Measurements from ENCODE around the gene FSD1.
A peak's percentile ranks its signal among the peaks of the same experiment; 100 is the strongest.
"Not testable (repeated sequence)": the region's sequence is repeated elsewhere in the genome, so short reads cannot be mapped to it uniquely, and the experiment has no call there.

Gene FSD1

DNA sequence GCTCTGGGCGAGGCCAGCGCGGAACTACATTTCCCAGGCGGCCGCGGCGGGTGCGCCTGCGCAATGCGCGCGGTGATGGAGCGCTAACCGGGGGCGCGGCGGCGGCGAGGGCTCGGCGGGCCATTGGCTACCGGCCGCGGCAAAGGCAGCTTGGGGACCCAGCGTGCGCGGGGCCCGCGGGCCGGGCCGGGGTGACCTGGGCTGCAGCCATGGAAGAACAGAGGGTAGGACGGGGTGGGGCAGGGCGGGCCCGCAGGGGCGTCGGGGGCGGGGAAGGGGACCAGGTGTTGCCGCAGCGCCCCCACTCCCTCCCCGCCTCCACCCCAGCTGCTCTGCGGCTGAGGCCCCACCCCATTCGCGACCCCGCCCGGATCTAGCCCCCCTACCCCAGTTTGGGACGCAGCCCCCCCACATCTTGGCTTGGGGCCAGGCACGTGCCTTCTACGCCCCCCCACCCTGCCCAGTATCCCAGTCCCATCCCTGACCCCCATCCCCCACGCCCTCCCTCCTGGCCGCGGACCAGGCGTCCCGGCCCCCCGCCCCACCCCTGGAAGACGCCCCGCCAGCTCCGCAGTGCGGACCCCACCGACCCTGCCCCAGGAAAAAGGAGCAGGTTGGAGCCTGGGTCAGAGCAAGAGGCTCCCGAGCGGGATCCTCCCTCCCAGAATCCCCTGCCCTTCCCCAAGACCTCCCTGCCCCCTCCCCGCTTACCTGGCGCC is at the start of gene FSD1:
Gene FSD1 (plus strand): TSS at position 61 of the 719 bp plus-strand sequence. CDS start 149 bp downstream, at position 210.
- DNase-seq = peak; percentile 23

DNA sequence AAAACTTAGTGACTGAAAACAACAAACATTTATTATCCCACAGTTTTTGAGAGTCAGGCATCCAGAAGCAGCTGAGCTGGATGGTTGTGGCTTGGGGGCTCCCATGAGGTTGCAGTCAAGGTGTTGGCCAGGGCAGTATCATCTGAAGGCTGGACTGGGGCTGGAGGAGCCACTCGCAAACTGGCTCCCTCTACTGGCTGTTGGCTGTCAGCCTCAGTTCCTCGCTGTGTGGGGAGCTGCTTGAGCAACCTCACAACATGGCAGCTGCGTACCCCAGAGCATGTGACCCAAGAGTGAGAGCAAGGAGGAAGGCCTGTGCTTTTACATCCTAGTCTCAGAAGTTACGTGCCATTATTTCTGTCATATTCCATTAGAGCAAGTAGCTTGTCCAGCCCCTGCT is 47.8 kb upstream of the FSD1 start:
- DNase-seq = no peak

DNA sequence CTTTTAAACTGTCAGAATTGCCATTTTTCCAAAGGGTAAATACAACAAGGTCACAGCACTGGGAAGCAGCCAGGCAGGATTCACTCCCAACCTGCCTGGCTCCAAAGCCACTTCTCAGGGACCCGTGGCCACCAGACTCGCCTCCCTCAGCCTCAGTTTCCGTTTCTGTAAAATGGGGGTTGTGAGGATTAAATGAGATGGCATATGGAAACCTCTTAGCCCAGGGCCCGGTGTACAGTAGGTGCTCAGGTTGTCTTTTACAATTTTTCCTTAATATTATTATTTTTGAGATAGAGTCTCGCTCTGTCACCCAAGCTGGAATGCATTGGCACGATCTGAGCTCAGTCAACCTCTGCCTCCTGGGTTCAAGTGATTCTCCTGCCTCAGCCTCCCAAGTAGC is 47.4 kb upstream of the FSD1 start:
- DNase-seq = no peak

DNA sequence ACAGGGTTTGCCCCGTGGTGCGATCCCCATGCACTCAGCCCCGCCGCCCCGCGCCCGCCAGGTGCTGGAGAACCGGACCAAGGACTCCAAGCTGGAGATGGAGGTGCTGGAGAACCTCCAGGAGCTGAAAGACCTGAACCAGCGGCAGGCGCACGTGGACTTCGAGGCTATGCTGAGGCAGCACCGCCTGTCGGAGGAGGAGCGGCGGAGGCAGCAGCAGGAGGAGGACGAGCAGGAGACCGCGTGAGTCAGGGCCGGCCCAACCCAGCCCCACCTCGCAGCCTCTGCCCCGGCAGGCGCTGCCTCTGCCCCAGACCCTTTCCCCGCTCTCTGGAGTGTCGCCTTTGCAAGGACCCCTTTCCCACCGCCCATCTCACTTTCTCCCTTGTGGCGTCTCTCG is 46.2 kb upstream of the FSD1 start:
- no peak for DNase-seq

DNA sequence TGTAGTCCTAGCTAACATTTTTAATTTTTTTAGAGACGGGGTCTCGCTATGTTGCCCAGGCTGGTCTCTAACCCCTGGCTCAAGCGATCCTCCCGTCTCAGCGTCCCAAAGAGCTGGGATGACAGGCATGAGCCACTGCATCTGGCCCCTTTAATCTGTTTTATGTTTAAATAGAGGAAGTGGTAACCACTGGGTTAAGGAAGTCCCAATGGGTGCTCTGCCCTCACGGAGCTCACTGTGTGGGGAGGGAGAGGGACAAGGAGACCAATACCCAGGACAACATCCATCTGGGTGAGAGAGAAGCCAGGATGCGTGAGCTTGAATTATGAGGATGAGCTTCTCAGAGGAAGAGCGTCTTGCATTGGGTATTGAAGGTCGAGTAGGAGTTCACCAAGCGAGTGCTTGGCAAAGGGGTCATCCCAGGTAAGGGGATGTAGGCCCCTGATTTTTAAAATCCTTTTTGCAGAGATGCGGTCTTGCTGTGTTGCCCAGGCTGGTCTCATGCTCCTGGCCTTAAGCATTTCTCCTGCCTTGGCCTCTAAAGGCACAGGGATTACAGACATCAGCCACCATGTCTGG is 43.7 kb upstream of the FSD1 start:
- DNase-seq = no peak

DNA sequence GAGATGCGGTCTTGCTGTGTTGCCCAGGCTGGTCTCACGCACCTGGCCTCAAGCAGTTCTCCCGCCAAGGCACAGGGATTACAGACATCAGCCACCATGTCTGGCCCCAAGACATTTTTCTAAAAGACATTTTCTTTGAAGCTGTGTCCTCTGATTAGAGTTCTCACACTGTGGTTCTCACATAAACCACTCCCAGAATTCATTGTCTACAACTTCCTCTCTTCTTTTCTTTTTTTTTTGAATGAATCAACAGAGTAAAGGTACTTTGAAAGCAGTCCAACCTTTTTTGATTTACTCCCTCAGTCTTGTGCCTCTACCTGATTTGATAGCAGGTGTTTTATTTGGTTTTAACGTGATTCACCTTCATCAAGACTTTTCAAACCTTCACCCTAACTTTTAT is 39.6 kb upstream of the FSD1 start:
- no peak for DNase-seq

DNA sequence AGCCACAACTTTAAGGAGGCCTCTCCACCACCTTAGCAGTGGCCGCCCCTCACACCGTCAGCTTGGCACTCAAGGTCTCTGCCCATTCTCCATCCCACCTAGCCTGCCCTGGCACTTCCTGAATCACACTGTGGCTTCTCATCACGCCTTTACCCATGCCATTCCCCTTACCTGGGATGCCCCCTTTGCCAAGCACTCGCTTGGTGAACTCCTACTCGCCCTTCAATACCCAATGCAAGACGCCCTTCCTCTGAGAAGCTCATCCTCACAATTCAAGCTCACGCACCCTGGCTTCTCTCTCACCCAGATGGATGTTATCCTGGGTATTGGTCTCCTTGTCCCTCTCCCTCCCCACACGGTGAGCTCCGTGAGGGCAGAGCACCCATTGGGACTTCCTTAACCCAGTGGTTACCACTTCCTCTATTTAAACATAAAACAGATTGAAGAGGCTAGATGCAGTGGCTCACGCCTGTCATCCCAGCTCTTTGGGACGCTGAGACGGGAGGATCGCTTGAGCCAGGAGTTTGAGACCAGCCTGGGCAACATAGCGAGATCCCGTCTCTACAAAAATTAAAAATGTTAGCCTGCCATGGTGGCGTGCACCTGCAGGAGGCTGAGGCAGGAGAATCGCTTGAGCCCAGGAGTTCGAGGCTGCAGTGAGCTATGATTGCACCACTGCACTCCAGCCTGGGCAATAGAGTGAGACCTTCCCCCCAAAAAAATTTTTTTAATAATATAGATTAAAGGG is 38.0 kb upstream of the FSD1 start:
- DNase-seq = no peak

DNA sequence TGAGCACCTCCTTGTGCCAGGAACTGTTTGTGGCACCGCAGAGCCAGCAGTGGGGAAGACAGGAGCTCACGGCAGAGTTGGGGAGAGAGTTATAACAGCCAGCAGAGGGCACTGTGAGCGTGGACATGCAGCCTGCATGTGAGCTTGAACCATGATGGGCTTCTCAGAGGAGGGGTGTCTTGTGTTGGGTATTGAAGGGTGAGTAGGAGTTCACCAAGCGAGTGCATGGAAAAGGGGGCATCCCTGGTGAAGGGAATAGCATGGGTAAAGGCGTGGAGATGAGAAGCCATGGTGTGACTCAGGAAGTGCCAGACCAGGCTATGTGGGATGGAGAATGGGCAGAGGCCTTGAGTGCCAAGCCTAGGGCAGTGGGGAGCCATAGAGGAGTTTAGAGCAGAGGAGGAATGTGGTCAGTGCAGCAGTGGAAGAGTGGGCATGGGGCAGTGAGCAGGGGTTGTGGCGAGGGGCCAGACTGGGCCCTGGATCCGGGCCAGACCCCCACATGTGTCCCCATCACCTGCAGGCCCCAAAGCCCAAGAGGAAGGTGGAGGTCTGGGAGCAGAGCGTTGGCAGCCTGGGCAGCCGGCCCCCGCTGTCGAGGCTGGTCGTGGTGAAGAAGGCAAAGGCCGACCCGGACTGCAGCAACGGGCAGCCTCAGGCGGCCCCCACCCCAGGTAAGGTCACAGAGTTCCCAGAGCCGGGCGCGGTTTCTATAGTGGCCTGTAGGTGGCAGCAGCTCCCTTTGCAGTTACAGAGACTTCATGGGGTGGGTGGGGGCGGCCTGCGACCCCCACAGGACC is 37.1 kb upstream of the FSD1 start:
- no peak for DNase-seq

DNA sequence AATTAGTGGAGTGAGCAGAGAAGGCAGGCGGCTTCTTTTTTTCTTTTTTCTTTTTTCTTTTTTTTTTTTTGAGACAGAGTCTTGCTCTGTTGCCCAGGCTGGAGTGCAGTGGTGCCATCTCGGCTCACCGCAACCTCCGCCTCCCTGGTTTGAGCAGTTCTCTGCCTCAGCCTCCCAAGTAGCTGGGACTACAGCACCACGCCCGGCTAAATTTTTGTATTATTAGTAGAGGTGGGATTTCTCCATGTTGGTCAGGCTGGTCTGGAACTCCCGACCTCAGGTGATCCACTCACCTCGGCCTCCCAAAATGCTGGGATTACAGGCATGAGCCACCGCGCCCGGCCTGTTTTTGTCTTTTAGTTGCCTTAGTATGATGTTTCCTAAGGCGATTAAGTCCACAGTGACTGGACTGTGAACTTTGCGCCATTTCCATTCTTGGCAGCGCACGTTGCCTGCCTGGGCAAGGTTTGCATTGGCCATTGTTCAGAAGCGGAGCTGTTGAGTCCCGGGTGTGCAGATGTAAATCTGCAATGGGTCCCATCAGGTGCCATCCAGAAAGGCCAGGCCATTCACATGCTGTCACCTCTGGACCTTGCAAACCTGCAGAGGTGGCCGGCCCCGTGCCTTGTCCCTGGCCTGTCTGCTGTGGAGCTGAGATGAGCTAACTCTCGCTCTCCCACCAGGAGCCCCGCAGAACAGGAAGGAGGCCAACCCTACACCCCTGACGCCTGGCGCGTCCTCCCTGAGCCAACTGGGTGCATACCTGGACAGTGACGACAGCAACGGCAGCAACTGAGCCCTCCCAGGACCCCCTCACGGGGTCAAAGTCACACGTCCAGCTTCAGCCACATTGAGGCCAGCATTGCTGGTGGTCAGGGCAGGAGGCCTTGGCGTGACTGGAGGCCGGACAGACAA is 36.2 kb upstream of the FSD1 start:
- DNase-seq = no peak

DNA sequence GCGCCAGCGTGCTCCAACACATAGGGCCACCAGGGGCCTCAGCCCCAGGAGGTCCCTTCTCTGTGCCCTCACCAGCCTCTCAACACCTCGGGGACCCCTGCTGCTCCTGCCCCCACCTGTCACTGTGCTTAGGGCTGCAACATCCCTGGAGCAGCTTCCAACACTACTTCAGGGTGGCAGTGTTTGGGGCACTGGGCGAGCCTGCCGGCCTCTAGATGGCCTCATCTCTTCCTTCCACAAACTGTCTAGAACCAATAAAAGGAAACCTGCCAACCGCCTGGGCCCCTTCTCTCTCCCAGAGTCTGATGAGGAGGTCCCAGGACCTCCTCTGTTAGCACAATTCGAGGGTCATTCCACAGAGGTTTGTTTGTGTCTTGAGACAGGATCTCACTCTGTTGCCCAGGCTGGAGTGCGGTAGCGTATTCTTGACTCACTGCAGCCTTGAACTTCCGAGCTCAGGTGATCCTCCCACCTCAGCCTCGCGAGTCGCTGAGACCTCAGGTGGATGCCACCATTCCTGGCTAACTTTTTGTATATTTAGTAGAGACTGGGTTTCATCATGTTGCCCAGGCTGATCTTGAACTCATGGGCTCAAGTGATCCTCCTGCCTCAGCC is 35.5 kb upstream of the FSD1 start:
- no peak for DNase-seq

DNA sequence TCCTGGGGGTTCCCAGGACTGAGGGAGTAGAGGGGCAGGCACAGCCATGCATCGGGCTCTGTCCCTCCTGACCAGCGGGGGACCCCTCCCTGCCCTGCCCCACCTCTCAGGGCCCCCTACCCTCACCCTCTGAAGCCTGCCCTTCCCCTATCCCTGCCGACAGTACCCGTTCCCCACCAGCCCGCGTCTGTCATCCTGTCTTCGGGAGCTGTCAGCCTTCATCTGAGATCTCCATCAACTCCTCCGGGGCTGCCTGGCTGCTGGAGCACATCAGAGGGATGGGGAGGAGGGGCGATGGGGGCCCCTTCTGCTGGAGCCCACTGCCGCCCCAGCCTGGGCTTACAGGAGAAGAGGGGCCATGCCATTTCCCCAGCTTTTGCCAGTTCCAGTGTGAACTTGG is 31.5 kb upstream of the FSD1 start:
- DNase-seq = no peak

DNA sequence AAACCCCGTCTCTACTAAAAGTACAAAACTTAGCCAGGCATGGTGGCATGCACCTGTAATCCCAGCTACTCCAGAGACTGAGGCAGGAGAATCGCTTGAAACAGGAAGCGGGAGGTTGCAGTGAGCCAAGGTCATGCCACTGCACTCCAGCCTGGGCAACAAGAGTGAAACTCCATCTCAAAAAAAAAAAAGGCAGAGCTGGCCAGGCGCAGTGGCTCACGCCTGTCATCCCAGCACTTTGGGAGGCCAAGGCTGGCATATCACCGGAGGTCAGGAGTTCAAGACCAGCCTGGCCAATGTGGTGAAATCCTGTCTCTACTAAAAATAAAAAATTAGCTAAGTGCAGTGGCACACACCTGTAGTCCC is 30.1 kb upstream of the FSD1 start:
- DNase-seq = not testable (repeated sequence)

DNA sequence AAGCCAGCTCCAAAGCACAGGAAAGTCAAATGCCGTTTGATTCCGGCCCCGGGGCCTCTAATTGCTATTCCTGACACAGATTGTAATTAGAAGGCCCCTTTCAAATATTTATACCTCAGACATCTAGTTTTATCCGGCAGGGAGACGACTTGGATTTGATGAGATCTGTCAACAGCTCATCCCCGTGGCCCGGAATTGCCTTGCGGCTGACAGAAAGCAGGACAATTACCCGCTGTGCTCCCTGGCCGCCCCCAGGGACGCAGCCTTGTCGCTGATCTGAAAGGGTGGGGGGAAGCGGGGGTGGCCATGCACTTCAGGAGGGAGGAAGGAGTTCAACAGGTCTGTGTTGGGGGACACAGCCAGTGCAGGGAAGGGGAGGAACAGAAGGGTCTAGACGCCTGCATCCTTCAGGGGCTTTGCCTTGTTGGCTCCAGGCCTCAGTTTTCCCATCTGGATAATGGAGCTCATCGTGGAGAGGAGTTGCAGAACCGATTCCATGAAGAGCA is 27.2 kb upstream of the FSD1 start:
- DNase-seq = no peak

DNA sequence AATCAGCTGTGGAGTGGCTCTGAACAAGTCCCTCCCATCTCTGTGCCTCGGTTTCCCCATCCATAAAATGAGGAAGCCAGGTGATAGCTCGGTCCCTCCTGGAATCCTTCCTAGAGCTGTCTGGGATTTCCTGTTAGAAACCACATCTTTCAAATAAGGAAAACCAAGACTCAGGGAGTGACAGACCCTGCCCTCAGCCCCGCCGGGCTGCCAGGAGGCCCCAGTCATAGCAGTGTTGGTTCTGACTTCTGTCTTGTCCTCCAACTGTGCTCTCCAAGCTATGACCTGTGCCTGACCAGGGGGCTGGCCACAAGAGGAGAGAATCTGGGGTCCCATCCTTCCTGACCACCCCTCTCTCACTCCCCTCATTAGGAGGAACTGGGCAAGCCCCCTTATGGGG is 26.4 kb upstream of the FSD1 start:
- DNase-seq = no peak

DNA sequence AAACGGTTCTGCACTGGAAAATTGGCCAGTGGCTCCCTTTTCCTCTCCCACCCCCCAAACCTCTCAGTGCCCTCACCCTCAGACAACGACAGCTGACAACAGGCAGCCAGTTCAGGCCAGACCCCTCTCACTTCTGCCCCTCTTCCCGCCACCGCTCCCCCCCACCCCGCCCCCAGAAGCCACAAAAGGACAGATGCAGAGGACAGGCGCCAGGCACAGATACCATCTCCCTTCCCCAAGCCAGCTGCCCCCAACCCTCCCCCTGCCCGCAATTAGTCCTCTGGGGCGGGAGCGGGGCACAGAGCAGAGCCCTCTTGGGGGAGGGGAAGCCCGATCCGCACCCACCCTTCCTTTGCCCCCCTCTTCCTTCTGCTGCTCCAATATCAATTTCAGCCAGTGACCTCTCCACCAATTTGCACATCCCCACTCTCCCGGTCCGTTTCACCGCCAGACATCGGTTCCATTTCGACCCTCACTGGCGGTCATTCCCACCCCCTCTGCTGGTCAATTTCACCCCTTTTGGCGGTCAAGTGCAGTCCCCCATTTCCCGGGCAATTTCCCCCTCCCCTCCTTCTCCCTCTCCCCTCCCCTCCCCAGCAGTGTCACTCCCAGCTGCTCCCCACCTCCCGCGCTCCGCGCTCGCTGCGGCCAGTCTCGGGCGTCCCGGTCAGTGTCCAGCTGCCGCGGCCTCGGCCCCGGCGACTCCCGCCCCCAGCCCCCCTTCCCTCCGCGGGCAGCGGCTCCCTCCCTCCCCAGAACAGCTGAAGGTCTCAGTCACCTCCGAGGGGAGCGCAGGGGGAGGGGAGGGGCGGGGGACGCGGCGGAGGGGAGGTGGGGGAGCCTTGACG is 25.8 kb upstream of the FSD1 start, which contains the start of gene SHD:
Gene SHD (plus strand): TSS at position 848 of the 848 bp plus-strand sequence. CDS start 798 bp downstream, outside the sequence.
- no peak for DNase-seq

DNA sequence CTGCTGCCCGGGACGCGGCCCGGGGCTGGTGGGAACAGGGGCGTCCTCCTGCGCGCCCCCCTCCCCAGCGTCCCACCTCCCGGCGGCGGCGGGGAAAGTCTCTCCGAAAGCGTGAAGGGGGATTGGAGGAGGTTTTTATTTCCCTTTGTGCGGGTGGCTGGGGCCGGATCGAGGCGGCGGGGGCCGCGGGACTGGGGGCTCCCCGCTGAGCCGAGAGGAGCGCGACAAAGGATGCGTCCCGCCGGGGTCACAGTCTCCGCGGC is 25.2 kb upstream of the FSD1 start:
- no peak for DNase-seq

DNA sequence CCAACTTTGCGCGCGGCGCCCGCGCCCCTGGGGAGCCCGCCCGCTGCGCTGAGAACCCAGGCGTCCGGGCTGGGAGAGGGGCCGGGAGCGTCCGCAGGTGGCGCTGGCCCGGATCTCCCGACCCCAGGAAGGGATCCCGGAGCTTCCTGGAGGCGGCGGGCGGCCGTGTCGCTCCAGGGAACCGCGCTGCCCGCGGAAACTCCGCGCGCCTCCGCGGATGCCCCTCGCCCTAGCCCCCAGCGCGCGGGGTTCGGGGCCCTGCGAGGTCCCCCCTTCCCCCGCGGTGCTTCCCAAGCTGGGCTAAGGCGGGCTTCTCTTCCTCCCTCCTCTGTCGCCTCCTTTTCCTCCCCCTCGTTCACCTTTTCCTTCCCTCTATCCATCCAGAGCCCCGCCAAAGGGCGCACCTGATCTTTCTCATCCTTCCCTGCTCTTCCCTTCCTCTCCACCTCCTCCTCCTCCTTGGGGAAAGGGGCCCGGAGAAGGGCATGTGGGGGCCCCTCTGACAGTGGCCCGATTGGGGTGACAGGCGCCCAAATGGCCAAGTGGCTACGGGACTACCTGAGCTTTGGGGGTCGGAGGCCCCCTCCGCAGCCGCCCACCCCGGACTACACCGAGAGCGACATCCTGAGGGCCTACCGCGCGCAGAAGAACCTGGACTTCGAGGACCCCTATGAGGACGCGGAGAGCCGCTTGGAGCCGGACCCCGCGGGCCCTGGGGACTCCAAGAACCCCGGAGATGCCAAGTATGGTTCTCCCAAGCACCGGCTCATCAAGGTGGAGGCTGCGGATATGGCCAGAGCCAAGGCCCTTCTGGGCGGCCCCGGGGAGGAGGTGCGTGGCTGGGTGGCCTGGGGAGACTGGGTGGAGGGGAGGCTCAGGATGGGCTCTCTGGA is 24.6 kb upstream of the FSD1 start:
- DNase-seq = no peak

DNA sequence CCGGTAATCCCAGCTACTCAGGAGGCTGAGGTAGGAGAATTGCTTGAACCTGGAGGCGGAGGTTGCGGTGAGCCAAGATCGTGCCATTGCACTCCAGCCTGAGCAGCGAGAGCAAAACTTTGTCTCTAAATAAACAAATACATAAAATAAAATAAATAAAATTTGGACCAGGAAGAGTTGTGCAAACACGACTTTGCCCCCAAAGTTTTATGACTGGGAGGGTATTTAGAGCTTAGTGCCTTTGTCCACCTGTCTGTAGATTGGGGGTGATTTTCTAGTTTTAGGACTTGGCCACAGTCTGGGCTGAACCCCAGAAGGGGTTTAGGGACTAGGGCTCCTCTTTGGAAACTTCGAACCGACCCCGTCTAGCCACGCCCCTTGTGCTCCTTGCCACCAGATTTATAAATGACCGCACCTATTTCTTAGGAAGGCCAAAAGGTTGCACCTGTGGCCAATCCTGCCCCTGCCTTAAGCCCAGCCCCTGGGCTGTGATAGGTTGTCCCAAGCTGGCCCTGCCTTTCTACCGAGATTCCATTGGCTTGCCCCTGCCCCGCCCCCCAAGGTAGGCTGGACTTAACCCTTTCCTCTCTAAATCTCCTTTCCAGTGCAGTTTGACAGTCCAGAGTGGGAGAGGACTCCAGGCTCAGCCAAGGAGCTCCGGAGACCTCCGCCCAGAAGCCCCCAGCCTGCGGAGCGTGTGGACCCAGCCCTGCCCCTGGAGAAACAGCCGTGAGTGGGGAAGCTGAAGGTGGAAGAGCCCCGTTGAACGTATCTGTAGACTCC is 20.0 kb upstream of the FSD1 start:
- no peak for DNase-seq

DNA sequence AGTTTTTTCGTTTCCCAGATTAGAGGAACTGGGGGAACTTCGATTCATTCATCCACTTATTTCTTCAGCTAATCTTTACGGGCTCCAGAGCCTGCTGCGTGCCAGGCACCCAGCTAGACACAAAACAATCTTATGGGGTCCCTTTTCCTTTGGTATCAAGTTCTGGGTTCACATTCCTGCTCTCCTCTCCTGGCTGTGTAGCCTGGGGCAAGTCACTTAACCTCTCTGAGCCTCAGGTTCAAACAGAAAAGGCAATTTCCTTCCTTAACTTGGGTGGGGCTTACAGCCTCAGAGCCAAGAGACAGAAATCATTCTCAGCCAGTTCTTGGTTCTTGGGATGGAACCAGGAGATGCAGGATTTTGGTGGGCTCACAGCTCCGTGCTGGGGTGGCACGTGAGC is 19.4 kb upstream of the FSD1 start:
- DNase-seq = no peak

Data from DMS79 (cell line).